RWPE1 (cell line): ENCODE results near the gene MLC1.

Source experiments
- CTCF ChIA-PET: fragments of 350-600 bp; sonication (Branson Sonifier 250); formaldehyde crosslinking; extraction: SDS; loops from one replicate; lab custom pipeline; 2021; lab: Yijun Ruan, JAX
- POLR2A ChIA-PET: fragments of 400-600 bp; formaldehyde crosslinking; extraction: SDS; loops from one replicate; lab custom pipeline; 2020; ENCODE audit warnings: antibody characterized with exemption; ENCODE audit not compliant: low non-redundant PET; lab: Yijun Ruan, JAX
- DNase-seq: peaks from one replicate; pipeline ENCODE4 v3.0.0; 2012; ENCODE audit warnings: low spot score
- H3K27ac ChIP-seq: fragments of 450-650 bp; 2 replicates; pipeline ENCODE4 v1.5.1; 2017
- TF ChIP-seq, protein P1 (sequence below): fragments of 450-650 bp; conservative IDR thresholded peaks from 2 replicates; pipeline ENCODE4 v1.5.1; 2017; ENCODE audit warnings: low read depth, mild to moderate bottlenecking

MLC1 gene

DNA sequence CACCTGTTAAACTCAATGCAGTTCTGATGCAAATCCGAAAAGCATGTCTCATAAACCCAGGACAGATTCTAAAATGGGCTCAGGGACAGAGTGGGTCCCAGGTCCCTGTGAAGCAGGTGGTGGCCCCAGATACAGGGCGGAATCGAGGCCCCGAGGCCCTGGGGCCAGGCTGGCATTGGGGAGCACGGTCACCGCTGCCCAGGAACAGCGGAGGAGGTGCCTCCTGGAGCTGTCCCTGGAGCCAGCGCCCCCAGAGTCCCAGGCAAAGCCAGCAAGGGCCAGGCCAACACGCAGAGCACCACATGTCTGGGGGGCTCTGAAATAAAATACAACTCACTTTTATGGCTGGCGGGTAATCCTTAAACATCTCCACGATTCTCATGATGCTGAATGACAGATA, 17.1 kb downstream of the MLC1 start:
- ChIA-PET POLR2A (no interaction called here), CTCF (no interaction called here)
- TF ChIP-seq, protein P1, sequence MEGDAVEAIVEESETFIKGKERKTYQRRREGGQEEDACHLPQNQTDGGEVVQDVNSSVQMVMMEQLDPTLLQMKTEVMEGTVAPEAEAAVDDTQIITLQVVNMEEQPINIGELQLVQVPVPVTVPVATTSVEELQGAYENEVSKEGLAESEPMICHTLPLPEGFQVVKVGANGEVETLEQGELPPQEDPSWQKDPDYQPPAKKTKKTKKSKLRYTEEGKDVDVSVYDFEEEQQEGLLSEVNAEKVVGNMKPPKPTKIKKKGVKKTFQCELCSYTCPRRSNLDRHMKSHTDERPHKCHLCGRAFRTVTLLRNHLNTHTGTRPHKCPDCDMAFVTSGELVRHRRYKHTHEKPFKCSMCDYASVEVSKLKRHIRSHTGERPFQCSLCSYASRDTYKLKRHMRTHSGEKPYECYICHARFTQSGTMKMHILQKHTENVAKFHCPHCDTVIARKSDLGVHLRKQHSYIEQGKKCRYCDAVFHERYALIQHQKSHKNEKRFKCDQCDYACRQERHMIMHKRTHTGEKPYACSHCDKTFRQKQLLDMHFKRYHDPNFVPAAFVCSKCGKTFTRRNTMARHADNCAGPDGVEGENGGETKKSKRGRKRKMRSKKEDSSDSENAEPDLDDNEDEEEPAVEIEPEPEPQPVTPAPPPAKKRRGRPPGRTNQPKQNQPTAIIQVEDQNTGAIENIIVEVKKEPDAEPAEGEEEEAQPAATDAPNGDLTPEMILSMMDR: no peak
- no peak overlapping the region for H3K27ac ChIP-seq
- no peak for DNase-seq

DNA sequence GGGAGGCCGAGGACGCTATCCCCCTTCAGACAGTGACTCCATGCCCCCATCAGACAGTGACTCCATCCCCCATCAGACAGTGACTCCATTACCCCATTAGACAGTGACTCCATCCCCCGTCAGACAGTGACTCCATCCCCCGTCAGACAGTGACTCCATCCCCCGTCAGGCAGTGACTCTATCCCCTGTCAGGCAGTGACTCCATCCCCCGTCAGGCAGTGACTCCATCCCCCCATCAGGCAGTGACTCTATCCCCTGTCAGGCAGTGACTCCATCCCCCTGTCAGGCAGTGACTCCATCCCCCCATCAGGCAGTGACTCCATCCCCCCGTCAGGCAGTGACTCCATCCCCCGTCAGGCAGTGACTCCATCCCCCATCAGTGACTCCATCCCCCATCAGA, 18.0 kb downstream of the MLC1 start:
- no peak overlapping the region for H3K27ac ChIP-seq
- ChIA-PET CTCF (no interaction called here), POLR2A (no interaction called here)
- TF ChIP-seq, protein P1: no peak
- DNase-seq: no peak

DNA sequence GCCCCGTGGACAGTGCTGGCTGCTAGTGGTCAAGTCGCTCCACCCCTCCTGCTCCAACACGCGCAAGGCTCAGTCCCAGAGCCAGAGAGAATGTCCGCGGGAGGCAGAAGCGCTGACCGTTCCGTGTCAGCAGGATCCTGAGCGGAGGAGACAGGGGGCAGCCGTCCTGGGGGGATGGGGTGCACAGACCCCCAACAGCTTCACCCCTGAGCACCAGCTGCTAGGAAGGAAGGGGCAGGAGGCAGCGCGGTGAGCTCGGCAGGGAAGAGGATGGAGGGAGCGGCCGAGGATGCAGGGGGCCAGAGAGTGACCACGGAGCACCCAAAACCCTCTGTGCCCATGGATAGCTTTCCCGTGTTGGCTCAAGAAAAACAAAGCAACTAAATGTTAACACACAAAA, 20.8 kb downstream of the MLC1 start:
- TF ChIP-seq, protein P1: no peak
- no peak overlapping the region for H3K27ac ChIP-seq
- no peak for DNase-seq
- CTCF ChIA-PET: no interaction called here
- POLR2A ChIA-PET: no interaction called here

DNA sequence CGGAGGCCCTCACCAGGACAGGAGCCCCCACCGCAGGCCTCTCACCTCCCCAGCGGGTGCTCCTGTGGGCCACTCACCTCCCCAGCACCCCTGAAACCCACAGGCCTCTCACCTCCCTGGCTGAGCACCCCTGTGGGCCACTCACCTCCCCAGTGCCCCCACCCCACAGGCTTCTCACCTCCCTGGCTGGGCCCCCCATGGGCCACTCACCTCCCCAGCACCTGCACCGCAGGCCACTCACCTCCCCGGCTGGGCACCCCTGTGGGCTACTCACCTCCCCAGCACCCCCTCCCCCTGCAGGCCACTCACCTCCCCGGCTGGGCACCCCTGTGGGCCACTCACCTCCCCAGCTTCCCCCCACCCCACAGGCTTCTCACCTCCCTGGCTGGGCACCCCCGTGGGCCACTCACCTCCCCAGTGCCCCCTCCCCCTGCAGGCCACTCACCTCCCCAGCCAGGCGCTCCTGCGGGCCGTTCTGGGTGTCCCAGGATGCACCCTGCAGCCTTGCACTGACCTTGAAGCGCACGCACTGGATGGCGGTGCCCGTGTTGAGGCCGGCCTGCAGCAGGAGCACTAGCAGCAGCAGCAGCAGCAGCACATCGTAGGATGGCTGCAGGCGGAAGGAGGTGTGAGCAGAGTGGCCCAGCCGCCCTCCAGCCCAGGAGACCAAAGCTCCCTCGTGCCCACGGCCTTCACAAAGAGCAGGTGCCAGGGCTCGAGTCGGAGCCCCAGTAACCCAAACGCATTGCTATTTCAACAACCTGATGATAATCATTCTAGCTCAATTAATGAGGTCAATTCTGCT, 21.4 kb downstream of the MLC1 start:
- TF ChIP-seq, protein P1: no peak
- no peak for DNase-seq
- no peak overlapping the region for H3K27ac ChIP-seq
- POLR2A ChIA-PET: no interaction called here
- CTCF ChIA-PET: no interaction called here

DNA sequence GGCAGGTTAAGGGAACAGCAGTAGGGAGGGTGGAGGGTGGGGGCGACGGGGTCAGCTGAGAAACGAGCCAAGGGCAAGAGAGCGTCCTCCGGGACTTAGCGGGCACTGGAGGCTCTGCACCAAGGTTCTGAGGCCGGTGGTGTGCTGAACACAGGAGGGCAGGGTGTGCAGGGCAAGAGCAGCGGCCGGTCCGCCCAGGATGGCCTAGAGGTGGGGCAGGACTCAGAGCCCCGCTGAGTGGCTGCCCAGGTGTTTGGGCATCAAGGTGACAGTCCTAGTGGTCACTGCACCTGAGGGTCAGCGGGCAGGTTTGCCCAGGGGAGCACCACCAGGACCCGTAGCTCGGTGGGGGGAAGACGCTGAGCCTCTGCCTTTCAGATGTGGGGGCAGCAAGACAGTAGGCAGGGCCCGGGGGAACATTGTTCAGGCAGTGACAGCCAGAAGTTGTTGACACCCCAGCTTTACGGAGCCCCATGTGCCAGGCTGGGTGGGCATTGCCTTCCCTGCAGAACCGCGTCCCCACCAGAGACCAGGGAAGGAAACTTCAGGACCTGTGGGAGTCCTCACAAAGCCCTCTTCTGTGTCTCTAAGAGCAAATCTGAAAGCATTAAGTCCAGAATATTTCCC, 22.6 kb downstream of the MLC1 start:
- TF ChIP-seq, protein P1: no peak
- ChIA-PET CTCF (no interaction called here), POLR2A (no interaction called here)
- H3K27ac ChIP-seq: no peak overlapping the region
- DNase-seq: no peak

DNA sequence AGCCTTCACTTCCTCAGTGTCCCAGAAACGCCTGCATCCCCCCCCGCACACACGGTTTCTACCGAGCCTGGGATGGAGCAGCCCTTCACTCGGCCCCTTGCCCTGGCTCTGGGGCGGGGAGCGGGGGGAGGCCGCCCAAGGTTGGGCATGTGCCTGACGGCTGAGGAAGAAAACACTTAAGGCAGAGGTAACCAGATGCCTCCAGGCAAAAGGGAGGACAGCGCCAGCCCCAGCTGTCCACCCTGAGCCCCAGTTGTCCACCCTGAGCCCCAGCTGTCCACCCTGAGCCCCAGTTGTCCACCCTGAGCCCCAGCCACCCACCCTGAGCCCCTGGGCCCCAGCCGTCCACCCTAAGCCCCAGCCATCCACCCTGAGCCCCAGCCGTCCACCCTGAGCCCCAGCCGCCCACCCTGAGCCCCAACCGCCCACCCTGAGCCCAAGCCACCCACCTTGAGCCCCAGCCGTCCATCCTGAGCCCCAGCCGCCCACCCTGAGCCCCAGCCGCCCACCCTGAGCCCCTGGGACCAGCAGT, 23.3 kb downstream of the MLC1 start:
- ChIA-PET CTCF (no interaction called here), POLR2A (no interaction called here)
- DNase-seq: no peak
- H3K27ac ChIP-seq: no peak overlapping the region
- TF ChIP-seq, protein P1: no peak
